Activated CD4-positive, alpha-beta T cell treated with anti-CD3 and anti-CD28 coated beads, Interleukin-2, Interleukin-4, amounts not matched to agents 100 ng/mL and 50 ng/mL, durations not matched to agents 16 hours and 8 hours (primary cell): ENCODE results near the gene DOCK7.

Source experiments
- DNase-seq: peaks from one replicate; pipeline ENCODE4 v3.0.0-alpha.2; 2020; ENCODE audit warnings: low spot score

Gene DOCK7

DNA sequence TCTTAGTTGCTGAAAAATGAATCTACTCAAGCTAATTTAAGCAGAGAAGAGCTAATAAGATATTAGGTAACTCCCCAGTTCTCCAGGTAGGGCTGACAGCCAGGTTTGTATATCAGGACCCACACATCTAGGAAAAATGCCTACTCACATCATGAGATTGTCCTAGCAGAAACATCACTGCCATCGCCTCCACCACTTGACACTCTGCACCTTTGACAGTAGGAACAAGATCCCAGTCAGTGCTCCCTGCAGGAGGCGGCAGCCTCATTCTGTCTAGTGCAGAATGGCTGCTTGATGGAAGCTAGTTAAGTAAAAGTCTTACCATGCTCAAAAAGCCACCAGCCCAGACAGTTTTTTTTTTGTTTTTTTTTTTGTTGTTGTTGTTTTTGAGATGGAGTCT, 282.9 kb downstream of the DOCK7 start:
- DNase-seq = no peak
